Breast epithelium (tissue), 4 donors: Measurements from ENCODE around the gene AP5Z1. TPM values are rescaled to one million over a fixed set of nuclear protein-coding genes. Genes with fewer than 3 reads are reported as not detected.
"Not testable (repeated sequence)": the region's sequence is repeated elsewhere in the genome, so short reads cannot be mapped to it uniquely, and the experiment has no call there.

ENCODE experiments used
- DNase-seq, 2 donors: peaks; one replicate each; pipeline ENCODE4 v3.0.0-alpha.2; 2019; ENCODE audit warnings: low spot score in 2 of 2
- H3K27ac ChIP-seq, 2 donors: fragments of 200-600 bp; sonication (generic) in 1 of 2; one replicate each; pipeline ENCODE4 v1.5.1; 2016 to 2019; ENCODE audit warnings: mild to moderate bottlenecking in 1 of 2
- H3K27me3 ChIP-seq, 2 donors: fragments of 200-600 bp; sonication (generic) in 1 of 2; one replicate each; pipeline versions ENCODE4 v1.5.1 to v1.6.0; 2017 to 2019; ENCODE audit warnings: control low read depth in 1 of 2, mild to moderate bottlenecking in 1 of 2
- H3K36me3 ChIP-seq: fragments of 200-600 bp; one replicate; pipeline ENCODE4 v1.5.1; 2019
- H3K4me1 ChIP-seq, 2 donors: fragments of 200-600 bp; sonication (generic); one replicate each; pipeline ENCODE4 v1.5.1; 2016 to 2019; ENCODE audit warnings: control low read depth in 1 of 2
- H3K4me3 ChIP-seq, 3 donors: fragments of 200-600 bp; sonication (generic); 1 replicate in 2 of 3; 2 replicates in 1 of 3; pipeline ENCODE4 v1.5.1; 2016 to 2019; ENCODE audit warnings: mild to moderate bottlenecking in 3 of 3, moderate library complexity in 2 of 3
- H3K9me3 ChIP-seq, 2 donors: fragments of 200-600 bp; sonication (generic) in 1 of 2; one replicate each; pipeline ENCODE4 v1.5.1; 2016 to 2019; ENCODE audit warnings: control low read depth in 1 of 2
- POLR2A ChIP-seq: fragments of 450-650 bp; IDR thresholded peaks from one replicate; pipeline ENCODE4 v1.6.1; 2016; ENCODE audit warnings: antibody characterized with exemption, mild to moderate bottlenecking, moderate library complexity
- POLR2AphosphoS5 ChIP-seq, 3 donors: sonication (generic); formaldehyde crosslinking; IDR thresholded peaks; one replicate each; pipeline ENCODE4 v1.6.1; 2017; ENCODE audit warnings: antibody characterized with exemption in 3 of 3
- intact Hi-C: fragments of 100-400 bp; cut with DNase I; formaldehyde crosslinking; loops from one replicate; pipeline ENCODE4 v1.15.1; 2023; ENCODE audit warnings: low total_unique reads
- total RNA-seq, 3 donors: library from RNA; depleted of rRNA; stranded (reverse); fragments of >200 nt; gene quantifications; one replicate each; pipeline ENCODE4 v1.1.0, GENCODE V29; 2016
- TF ChIP-seq, protein P1 (sequence below), 3 donors: fragments of 450-650 bp; IDR thresholded peaks; one replicate each; pipeline ENCODE4 v1.5.1; 2016 to 2017; ENCODE audit warnings: antibody characterized with exemption in 3 of 3, mild to moderate bottlenecking in 3 of 3, moderate library complexity in 3 of 3

Gene AP5Z1
- total RNA-seq, 3 donors from 2014 or later, result 20.0 to 25.9 (median 23.3) TPM

DNA sequence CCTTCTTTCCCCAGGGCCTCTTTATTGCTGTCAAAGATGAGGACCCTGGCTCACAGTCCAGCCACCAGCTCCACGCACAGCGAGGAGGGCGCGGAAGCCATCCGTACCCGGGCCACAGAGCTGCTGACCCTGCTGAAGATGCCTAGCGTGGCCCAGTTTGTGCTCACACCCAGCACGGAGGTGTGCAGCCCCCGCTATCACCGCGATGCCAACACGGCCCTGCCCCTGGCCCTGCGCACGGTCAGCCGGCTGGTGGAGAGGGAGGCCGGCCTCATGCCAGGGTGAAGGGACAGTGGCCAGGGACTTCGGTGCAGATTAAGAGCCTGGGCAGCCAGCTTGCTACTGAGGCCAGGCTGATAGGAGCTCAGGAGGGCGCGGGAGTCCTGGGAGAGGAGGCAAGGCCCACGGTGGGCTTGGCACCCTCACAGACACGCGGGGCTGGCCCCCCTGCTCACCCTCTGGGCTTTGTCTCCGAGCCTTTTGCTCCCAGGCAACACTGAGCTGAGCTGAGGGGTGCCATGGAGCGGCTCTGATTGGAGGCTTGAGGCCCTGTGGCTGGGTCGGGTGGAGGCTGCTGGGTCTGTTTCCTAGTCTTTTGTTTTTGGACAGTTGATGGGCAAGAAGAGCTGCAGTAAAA lies 15.8 kb downstream of the AP5Z1 start:
- H3K36me3 ChIP-seq, result peaks cover 17% of the 10 kb centered on the region
- H3K27me3 ChIP-seq, result no peaks in the 10 kb centered on the region
- no peak for TF ChIP-seq POLR2A
- TF ChIP-seq, protein P1, sequence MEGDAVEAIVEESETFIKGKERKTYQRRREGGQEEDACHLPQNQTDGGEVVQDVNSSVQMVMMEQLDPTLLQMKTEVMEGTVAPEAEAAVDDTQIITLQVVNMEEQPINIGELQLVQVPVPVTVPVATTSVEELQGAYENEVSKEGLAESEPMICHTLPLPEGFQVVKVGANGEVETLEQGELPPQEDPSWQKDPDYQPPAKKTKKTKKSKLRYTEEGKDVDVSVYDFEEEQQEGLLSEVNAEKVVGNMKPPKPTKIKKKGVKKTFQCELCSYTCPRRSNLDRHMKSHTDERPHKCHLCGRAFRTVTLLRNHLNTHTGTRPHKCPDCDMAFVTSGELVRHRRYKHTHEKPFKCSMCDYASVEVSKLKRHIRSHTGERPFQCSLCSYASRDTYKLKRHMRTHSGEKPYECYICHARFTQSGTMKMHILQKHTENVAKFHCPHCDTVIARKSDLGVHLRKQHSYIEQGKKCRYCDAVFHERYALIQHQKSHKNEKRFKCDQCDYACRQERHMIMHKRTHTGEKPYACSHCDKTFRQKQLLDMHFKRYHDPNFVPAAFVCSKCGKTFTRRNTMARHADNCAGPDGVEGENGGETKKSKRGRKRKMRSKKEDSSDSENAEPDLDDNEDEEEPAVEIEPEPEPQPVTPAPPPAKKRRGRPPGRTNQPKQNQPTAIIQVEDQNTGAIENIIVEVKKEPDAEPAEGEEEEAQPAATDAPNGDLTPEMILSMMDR (IDR thresholded peaks at IDR 0.05), result no peak
- no peak for TF ChIP-seq POLR2AphosphoS5 (IDR thresholded peaks at IDR 0.05)
- no peaks in the 10 kb centered on the region for H3K9me3 ChIP-seq
- no peak overlapping the region for H3K27ac ChIP-seq
- intact Hi-C loops, result no loop called here
- no peaks in the 10 kb centered on the region for H3K4me1 ChIP-seq
- no peak for DNase-seq
- no peak overlapping the region for H3K4me3 ChIP-seq

DNA sequence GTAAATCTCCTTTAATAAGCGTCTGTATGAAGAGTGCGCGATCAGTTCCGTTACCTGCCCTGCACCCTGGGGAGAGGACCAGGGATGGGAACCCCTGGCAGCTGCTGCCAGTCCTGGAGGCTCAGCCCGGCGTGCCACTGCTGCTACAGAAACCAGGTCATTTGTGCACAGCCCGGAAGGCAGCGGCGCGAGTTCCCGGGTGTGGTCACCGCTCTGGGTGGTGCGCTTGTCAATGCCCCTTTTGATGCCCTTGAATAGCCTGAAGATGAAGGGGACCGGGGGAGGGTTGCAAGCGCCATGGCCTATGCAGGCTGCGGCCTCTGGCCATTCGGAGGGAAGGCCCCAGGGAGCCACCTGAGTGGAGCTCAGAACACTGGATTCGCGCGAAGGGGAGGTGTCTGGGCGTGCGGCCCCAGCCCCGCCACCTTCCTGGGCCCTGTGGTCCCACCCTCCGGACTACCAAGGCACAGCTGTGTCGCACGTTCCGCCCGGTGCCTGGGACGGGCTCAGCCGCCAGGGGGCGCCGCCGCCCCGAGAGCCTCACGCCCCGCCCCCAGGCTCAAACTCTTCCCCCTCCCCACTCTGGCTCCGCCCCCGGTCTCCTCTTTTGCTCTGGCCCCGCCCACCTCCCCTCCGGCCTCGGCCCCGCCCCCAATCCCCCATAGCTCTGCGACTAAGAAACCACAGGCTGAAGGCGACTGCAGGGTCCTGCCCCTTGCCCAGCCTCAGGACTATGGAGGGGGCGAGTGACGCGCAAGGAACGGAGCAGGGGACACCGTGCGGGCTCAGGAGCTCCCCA lies 16.5 kb downstream of the AP5Z1 start:
- intact Hi-C loops, result no loop called here
- DNase-seq, result no peak
- H3K27ac ChIP-seq, result no peak overlapping the region

DNA sequence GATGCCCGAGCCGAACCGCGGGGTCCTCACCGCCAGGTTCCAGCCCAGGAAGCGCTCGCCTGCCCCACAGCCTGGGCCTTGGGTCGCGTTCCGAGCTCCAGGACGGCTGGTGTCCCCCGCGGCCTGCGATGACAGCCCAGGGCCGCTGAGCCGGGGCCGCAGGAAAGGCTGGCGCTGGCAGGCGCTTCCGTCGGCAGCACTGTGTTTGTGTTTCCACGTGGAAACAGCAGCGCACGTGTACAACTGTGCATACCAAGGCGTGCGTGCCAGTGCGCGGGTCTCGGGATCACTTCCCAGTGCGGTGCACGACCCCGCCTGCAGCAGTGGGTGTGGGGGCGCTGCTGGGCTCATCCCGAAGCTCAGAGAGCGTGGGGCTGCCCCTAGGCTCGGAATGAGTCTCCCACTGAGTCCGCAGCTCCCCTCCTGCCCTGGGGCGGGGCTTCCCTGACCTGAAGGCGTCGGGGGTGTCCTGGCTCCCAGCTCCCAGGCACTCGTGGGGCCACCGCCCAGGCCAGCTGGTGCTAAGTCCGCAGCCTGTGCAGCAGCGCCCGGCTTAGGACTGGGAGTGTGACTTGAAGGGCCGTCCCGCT lies 17.2 kb downstream of the AP5Z1 start:
- no peak overlapping the region for H3K27ac ChIP-seq

More for the DNA sequence above, 16.5 kb downstream of the AP5Z1 start:
- TF ChIP-seq POLR2AphosphoS5 (IDR thresholded peaks at IDR 0.05) (no peak), POLR2A (no peak)
- TF ChIP-seq, protein P1 (IDR thresholded peaks at IDR 0.05), result peak in 1 of 3 donors; percentile 41
- Histone ChIP-seq H3K4me1 (no peaks in the 10 kb centered on the region), H3K9me3 (no peaks in the 10 kb centered on the region), H3K27me3 (no peaks in the 10 kb centered on the region), H3K36me3 (peaks cover 17% of the 10 kb centered on the region), H3K4me3 (peak overlapping the region; percentile 25 to 39 (median 30))

DNA sequence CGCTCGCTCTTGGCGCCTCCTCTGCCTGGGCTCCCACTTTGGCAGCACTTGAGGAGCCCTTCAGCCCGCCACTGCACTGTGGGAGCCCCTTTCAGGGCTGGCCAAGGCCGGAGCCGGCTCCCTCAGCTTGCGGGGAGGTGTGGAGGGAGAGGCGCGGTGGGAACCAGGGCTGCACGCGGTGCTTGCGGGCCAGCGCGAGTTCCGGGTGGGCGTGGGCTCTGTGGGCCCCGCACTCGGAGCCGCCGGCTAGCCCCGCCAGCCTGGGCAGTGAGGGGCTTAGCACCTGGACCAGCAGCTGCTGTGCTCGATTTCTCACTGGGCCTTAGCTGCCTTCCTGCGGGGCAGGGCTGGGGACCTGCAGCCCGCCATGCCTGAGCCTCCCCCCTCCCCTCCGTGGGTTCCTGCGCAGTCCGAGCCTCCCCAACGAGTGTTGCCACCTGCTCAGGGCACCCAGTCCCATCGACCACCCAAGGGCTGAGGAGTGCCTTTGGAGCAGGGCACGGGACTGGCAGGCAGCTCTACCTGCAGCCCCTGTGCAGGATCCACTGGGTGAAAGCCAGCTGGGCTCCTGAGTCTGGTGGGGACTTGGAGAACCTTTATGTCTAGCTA lies 18.1 kb downstream of the AP5Z1 start:
- intact Hi-C loops, H3K9me3 ChIP-seq, H3K4me1 ChIP-seq, H3K36me3 ChIP-seq, H3K27me3 ChIP-seq, H3K27ac ChIP-seq, H3K4me3 ChIP-seq, DNase-seq: not testable (repeated sequence)

More for the DNA sequence above, 17.2 kb downstream of the AP5Z1 start:
- no peaks in the 10 kb centered on the region for H3K4me1 ChIP-seq
- intact Hi-C loops, result no loop called here
- DNase-seq, result no peak
- H3K9me3 ChIP-seq, result no peaks in the 10 kb centered on the region
- peaks cover 16% of the 10 kb centered on the region for H3K36me3 ChIP-seq
- H3K4me3 ChIP-seq, result peak overlapping the region; percentile 25 to 39 (median 30)
- H3K27me3 ChIP-seq, result no peaks in the 10 kb centered on the region
- no peak for TF ChIP-seq POLR2A
- TF ChIP-seq, protein P1 (IDR thresholded peaks at IDR 0.05), result no peak
- TF ChIP-seq POLR2AphosphoS5 (IDR thresholded peaks at IDR 0.05), result no peak

DNA sequence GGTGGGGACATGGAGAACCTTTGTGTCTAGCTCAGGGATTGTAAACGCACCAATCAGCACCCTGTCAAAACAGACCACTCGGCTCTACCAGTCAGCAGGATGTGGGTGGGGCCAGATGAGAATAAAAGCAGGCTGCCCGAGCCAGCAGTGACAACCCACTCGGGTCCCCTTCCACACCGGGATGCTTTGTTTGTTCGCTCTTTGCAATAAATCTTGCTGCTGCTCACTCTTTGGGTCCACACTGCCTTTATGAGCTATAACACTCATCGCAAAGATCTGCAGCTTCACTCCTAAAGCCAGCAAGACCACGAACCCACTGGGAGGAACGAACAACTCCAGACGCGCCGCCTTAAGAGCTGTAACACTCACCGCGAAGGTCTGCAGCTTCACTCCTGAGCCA lies 18.7 kb downstream of the AP5Z1 start:
- H3K27ac ChIP-seq, H3K9me3 ChIP-seq, H3K4me1 ChIP-seq, DNase-seq, H3K36me3 ChIP-seq, H3K4me3 ChIP-seq, intact Hi-C loops, H3K27me3 ChIP-seq: not testable (repeated sequence)
